Prostate gland (tissue), 2 donors: ENCODE results near the gene ADD1.

Source experiments
- POLR2A ChIP-seq: fragments of 450-650 bp; IDR thresholded peaks from one replicate; pipeline ENCODE4 v1.6.1; 2016; ENCODE audit warnings: antibody characterized with exemption, mild to moderate bottlenecking
- POLR2AphosphoS5 ChIP-seq: sonication (generic); formaldehyde crosslinking; IDR thresholded peaks from one replicate; pipeline ENCODE4 v1.6.1; 2017; ENCODE audit warnings: antibody characterized with exemption
- TF ChIP-seq, protein P1 (sequence below), 4 experiments: fragments of 200-600 bp in 2 of 4; fragments of 450-650 bp in 2 of 4; sonication (generic) in 2 of 4; IDR thresholded peaks; 1 replicate in 3 of 4; 2 replicates in 1 of 4; pipeline ENCODE4 v1.5.1; 2016 to 2019; ENCODE audit warnings: antibody characterized with exemption in 4 of 4, mild to moderate bottlenecking in 2 of 4, moderate library complexity in 2 of 4

DNA sequence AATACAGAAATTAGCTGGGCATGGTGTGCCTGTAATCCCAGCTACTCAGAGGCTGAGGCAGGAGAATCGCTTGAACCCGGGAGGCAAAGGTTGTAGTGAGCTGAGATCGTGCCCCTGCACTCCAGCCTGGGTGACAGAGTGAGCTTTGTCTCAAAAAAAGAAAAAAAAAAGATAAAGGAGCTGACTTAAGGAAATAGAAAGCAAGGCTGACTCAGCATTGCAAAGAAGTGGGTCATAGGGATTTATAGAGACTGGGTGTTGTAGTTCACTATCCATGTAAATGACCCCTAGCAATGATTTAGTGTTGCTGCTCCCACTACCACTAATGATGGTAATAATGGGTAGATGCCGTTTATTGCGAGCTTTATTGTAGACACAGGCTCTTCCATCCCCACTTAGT lies 47.6 kb downstream of the ADD1 start:
- TF ChIP-seq, protein P1, sequence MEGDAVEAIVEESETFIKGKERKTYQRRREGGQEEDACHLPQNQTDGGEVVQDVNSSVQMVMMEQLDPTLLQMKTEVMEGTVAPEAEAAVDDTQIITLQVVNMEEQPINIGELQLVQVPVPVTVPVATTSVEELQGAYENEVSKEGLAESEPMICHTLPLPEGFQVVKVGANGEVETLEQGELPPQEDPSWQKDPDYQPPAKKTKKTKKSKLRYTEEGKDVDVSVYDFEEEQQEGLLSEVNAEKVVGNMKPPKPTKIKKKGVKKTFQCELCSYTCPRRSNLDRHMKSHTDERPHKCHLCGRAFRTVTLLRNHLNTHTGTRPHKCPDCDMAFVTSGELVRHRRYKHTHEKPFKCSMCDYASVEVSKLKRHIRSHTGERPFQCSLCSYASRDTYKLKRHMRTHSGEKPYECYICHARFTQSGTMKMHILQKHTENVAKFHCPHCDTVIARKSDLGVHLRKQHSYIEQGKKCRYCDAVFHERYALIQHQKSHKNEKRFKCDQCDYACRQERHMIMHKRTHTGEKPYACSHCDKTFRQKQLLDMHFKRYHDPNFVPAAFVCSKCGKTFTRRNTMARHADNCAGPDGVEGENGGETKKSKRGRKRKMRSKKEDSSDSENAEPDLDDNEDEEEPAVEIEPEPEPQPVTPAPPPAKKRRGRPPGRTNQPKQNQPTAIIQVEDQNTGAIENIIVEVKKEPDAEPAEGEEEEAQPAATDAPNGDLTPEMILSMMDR (IDR thresholded peaks at IDR 0.05), result no peak
- TF ChIP-seq POLR2A, result no peak
- TF ChIP-seq POLR2AphosphoS5, result no peak
